SK-N-SH treated with all-trans-retinoic acid at 6 μM for 48 hours (cell line): ENCODE results near the gene GNAT2.

Source experiments
- ATAC-seq: fragments of 200-7000 bp; cut with Tn5 transposase; 3 replicates; pipeline ENCODE4 v1.9.1; 2020; ENCODE audit warnings: mild to moderate bottlenecking, moderate library complexity
- ARNTL ChIP-seq: fragments of 450-650 bp; formaldehyde crosslinking; IDR thresholded peaks from 2 replicates; pipeline ENCODE4 v1.5.0; 2020; ENCODE audit warnings: low read depth, mild to moderate bottlenecking, moderate library complexity, borderline replicate concordance
- BACH2 ChIP-seq: fragments of 250-450 bp; sonication (Bioruptor Pico); IDR thresholded peaks from 2 replicates; pipeline ENCODE4 v1.9.0; 2021; ENCODE audit warnings: mild to moderate bottlenecking, borderline replicate concordance
- CSDC2 ChIP-seq: fragments of 250-450 bp; sonication (Bioruptor Pico); IDR thresholded peaks from 2 replicates; pipeline ENCODE4 v1.5.0; 2020; ENCODE audit warnings: mild to moderate bottlenecking, moderate library complexity
- GLIS3 ChIP-seq: fragments of 250-450 bp; sonication (Bioruptor Pico); IDR thresholded peaks from 2 replicates; pipeline ENCODE4 v1.5.0; 2020; ENCODE audit warnings: mild to moderate bottlenecking, moderate library complexity
- ISL1 ChIP-seq: fragments of 250-450 bp; sonication (Bioruptor Pico); IDR thresholded peaks from 2 replicates; pipeline ENCODE4 v2.1.2; 2022; ENCODE audit warnings: mild to moderate bottlenecking, moderate library complexity
- OSR1 ChIP-seq: fragments of 250-450 bp; sonication (Bioruptor Pico); IDR thresholded peaks from 2 replicates; pipeline ENCODE4 v1.8.0; 2022; ENCODE audit warnings: moderate library complexity, mild to moderate bottlenecking, inconsistent platforms
- PPARA ChIP-seq: fragments of 250-450 bp; sonication (Bioruptor Pico); IDR thresholded peaks from 2 replicates; pipeline ENCODE4 v1.5.0; 2020; ENCODE audit warnings: mild to moderate bottlenecking, borderline replicate concordance
- RARB ChIP-seq: fragments of 250-450 bp; sonication (Bioruptor Pico); IDR thresholded peaks from 2 replicates; pipeline ENCODE4 v1.8.0; 2021; ENCODE audit warnings: mild to moderate bottlenecking, moderate library complexity
- SNAI2 ChIP-seq: fragments of 250-450 bp; sonication (Bioruptor Pico); IDR thresholded peaks from 2 replicates; pipeline ENCODE4 v1.5.0; 2020; ENCODE audit warnings: mild to moderate bottlenecking, moderate library complexity
- TCF4 ChIP-seq: fragments of 250-450 bp; sonication (Bioruptor Pico); IDR thresholded peaks from 2 replicates; pipeline ENCODE4 v1.8.0; 2021; ENCODE audit warnings: mild to moderate bottlenecking, moderate library complexity, borderline replicate concordance
- TOX ChIP-seq: fragments of 250-450 bp; sonication (Bioruptor Pico); IDR thresholded peaks from 2 replicates; pipeline ENCODE4 v1.8.0; 2021; ENCODE audit warnings: mild to moderate bottlenecking, moderate library complexity, borderline replicate concordance
- ZC3H10 ChIP-seq: fragments of 250-450 bp; sonication (Bioruptor Pico); IDR thresholded peaks from 2 replicates; pipeline ENCODE4 v1.5.1; 2021; ENCODE audit warnings: mild to moderate bottlenecking, moderate library complexity
- ZFP3 ChIP-seq: fragments of 250-450 bp; sonication (Bioruptor Pico); IDR thresholded peaks from 2 replicates; pipeline ENCODE4 v1.5.0; 2020; ENCODE audit warnings: mild to moderate bottlenecking, moderate library complexity
- ZFP30 ChIP-seq: fragments of 450-650 bp; formaldehyde crosslinking; IDR thresholded peaks from 2 replicates; pipeline ENCODE4 v1.5.0; 2022; ENCODE audit warnings: mild to moderate bottlenecking, moderate library complexity
- ZNF565 ChIP-seq: fragments of 450-650 bp; formaldehyde crosslinking; conservative IDR thresholded peaks from 2 replicates; pipeline ENCODE4 v1.5.0; 2020; ENCODE audit warnings: low read depth, mild to moderate bottlenecking, moderate library complexity
- ZNF70 ChIP-seq: fragments of 450-650 bp; formaldehyde crosslinking; IDR thresholded peaks from 2 replicates; pipeline ENCODE4 v1.5.0; 2020; ENCODE audit warnings: mild to moderate bottlenecking, moderate library complexity
- ZNF8 ChIP-seq: fragments of 450-650 bp; formaldehyde crosslinking; IDR thresholded peaks from 2 replicates; pipeline ENCODE4 v1.5.0; 2020; ENCODE audit warnings: mild to moderate bottlenecking, moderate library complexity
- TF ChIP-seq, protein P1 (sequence below): fragments of 250-450 bp; sonication (Bioruptor Pico); IDR thresholded peaks from 2 replicates; pipeline ENCODE4 v1.5.0; 2020; ENCODE audit warnings: mild to moderate bottlenecking, moderate library complexity
- TF ChIP-seq, protein P2 (sequence below): fragments of 250-450 bp; sonication (Bioruptor Pico); IDR thresholded peaks from 2 replicates; pipeline ENCODE4 v1.8.0; 2020; ENCODE audit warnings: mild to moderate bottlenecking, moderate library complexity, borderline replicate concordance
- TF ChIP-seq, protein P3 (sequence below): fragments of 250-450 bp; sonication (Bioruptor Pico); IDR thresholded peaks from 2 replicates; pipeline ENCODE4 v1.5.1; 2020; ENCODE audit warnings: low read depth, mild to moderate bottlenecking, moderate library complexity
- TF ChIP-seq, protein P4 (sequence below): fragments of 250-450 bp; sonication (Bioruptor Pico); IDR thresholded peaks from 2 replicates; pipeline ENCODE4 v1.8.0; 2021; ENCODE audit warnings: low read depth, mild to moderate bottlenecking, moderate library complexity, borderline replicate concordance
- TF ChIP-seq, protein P5 (sequence below): fragments of 250-450 bp; sonication (Bioruptor Pico); IDR thresholded peaks from 2 replicates; pipeline ENCODE4 v1.5.1; 2021; ENCODE audit warnings: mild to moderate bottlenecking, moderate library complexity

Gene GNAT2

DNA sequence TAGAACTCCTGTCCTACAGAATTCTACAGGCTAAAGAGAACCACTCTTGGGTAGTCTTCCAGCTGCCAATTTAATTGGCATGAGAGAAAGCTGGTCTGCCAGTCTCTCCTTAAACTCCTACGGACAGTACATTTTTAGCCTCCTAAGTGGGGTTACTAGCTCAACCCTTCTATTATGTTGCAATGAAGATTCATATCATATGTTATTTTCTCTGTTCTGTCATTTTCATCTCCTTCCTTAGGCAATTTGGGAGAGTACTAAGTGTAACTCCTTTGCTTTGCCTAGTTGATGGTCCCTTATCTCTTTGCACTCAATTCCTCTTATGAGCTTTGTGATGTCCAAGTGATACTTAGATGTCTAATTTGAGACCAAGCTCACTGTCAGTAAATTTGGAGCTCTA, 14.0 kb downstream of the GNAT2 start:
- TF ChIP-seq, protein P1, sequence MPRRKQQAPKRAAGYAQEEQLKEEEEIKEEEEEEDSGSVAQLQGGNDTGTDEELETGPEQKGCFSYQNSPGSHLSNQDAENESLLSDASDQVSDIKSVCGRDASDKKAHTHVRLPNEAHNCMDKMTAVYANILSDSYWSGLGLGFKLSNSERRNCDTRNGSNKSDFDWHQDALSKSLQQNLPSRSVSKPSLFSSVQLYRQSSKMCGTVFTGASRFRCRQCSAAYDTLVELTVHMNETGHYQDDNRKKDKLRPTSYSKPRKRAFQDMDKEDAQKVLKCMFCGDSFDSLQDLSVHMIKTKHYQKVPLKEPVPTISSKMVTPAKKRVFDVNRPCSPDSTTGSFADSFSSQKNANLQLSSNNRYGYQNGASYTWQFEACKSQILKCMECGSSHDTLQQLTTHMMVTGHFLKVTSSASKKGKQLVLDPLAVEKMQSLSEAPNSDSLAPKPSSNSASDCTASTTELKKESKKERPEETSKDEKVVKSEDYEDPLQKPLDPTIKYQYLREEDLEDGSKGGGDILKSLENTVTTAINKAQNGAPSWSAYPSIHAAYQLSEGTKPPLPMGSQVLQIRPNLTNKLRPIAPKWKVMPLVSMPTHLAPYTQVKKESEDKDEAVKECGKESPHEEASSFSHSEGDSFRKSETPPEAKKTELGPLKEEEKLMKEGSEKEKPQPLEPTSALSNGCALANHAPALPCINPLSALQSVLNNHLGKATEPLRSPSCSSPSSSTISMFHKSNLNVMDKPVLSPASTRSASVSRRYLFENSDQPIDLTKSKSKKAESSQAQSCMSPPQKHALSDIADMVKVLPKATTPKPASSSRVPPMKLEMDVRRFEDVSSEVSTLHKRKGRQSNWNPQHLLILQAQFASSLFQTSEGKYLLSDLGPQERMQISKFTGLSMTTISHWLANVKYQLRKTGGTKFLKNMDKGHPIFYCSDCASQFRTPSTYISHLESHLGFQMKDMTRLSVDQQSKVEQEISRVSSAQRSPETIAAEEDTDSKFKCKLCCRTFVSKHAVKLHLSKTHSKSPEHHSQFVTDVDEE = no peak
- TF ChIP-seq ARNTL (CRISPR knock-in tag) (no peak), PPARA (no peak), RARB (CRISPR knock-in tag) (no peak), TCF4 (CRISPR knock-in tag) (no peak), GLIS3 (CRISPR knock-in tag) (no peak), ZNF565 (CRISPR knock-in tag) (no peak), ZNF8 (no peak), SNAI2 (CRISPR knock-in tag) (no peak), ZC3H10 (no peak), OSR1 (CRISPR knock-in tag) (no peak), ZFP3 (CRISPR knock-in tag) (no peak), TOX (CRISPR knock-in tag) (no peak), ZFP30 (CRISPR knock-in tag) (no peak), ISL1 (CRISPR knock-in tag) (no peak)
- TF ChIP-seq, protein P2, sequence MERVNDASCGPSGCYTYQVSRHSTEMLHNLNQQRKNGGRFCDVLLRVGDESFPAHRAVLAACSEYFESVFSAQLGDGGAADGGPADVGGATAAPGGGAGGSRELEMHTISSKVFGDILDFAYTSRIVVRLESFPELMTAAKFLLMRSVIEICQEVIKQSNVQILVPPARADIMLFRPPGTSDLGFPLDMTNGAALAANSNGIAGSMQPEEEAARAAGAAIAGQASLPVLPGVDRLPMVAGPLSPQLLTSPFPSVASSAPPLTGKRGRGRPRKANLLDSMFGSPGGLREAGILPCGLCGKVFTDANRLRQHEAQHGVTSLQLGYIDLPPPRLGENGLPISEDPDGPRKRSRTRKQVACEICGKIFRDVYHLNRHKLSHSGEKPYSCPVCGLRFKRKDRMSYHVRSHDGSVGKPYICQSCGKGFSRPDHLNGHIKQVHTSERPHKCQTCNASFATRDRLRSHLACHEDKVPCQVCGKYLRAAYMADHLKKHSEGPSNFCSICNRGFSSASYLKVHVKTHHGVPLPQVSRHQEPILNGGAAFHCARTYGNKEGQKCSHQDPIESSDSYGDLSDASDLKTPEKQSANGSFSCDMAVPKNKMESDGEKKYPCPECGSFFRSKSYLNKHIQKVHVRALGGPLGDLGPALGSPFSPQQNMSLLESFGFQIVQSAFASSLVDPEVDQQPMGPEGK (CRISPR knock-in tag) = no peak
- TF ChIP-seq, protein P3, sequence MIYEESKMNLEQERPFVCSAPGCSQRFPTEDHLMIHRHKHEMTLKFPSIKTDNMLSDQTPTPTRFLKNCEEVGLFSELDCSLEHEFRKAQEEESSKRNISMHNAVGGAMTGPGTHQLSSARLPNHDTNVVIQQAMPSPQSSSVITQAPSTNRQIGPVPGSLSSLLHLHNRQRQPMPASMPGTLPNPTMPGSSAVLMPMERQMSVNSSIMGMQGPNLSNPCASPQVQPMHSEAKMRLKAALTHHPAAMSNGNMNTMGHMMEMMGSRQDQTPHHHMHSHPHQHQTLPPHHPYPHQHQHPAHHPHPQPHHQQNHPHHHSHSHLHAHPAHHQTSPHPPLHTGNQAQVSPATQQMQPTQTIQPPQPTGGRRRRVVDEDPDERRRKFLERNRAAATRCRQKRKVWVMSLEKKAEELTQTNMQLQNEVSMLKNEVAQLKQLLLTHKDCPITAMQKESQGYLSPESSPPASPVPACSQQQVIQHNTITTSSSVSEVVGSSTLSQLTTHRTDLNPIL = no peak
- ATAC-seq = no peak

DNA sequence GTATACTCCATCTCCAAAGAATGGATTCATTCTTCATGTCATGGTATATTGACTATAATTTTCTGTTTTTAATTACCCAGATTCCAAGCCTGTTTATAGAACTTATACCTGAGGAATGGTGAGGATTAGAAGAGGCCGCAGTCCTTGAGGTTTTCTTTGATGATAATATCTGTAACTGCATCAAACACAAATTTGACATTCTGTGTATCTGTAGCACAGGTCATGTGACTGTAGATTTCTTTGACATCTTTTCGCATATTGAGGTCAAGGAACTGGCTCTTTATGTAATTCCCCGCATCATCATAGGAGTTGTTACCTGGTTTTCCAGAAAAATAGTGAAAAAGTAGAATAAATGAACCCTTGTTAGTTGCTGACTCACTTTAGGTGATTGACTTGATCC, 16.2 kb downstream of the GNAT2 start:
- no peak for ATAC-seq
- TF ChIP-seq, protein P4, sequence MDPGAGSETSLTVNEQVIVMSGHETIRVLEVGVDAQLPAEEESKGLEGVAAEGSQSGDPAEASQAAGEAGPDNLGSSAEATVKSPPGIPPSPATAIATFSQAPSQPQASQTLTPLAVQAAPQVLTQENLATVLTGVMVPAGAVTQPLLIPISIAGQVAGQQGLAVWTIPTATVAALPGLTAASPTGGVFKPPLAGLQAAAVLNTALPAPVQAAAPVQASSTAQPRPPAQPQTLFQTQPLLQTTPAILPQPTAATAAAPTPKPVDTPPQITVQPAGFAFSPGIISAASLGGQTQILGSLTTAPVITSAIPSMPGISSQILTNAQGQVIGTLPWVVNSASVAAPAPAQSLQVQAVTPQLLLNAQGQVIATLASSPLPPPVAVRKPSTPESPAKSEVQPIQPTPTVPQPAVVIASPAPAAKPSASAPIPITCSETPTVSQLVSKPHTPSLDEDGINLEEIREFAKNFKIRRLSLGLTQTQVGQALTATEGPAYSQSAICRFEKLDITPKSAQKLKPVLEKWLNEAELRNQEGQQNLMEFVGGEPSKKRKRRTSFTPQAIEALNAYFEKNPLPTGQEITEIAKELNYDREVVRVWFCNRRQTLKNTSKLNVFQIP (CRISPR knock-in tag) = no peak
- TF ChIP-seq RARB (CRISPR knock-in tag) (no peak), ZFP3 (CRISPR knock-in tag) (no peak), OSR1 (CRISPR knock-in tag) (no peak), ZNF8 (no peak), ZFP30 (CRISPR knock-in tag) (no peak), ZC3H10 (no peak), CSDC2 (no peak), ISL1 (CRISPR knock-in tag) (no peak), TCF4 (CRISPR knock-in tag) (no peak), ZNF565 (CRISPR knock-in tag) (no peak)
- TF ChIP-seq, protein P3 = no peak

DNA sequence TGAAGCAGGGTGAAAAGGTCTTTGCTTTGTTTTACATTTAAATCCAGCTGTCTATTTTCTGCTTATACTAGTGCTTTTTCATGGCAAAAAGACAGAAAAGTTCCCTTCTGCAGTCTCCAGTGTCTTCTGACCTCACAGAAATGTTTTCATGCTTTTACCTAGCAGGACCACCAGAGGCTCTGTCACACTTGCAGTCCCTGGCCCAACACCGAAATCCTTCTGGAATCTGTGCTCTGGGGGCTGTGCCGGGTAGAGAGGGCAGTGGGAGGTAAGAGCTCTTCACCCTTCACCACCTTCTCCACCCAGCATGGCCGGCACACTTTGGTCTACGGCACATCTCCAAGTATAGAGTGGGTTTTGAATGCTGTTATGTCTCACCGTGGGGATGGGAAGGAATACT, 20.8 kb downstream of the GNAT2 start:
- ATAC-seq = no peak
- TF ChIP-seq RARB (CRISPR knock-in tag) (no peak), TCF4 (CRISPR knock-in tag) (no peak), ZNF70 (no peak), GLIS3 (CRISPR knock-in tag) (no peak), ZFP30 (CRISPR knock-in tag) (no peak), ARNTL (CRISPR knock-in tag) (no peak), BACH2 (CRISPR knock-in tag) (no peak), OSR1 (CRISPR knock-in tag) (no peak), TOX (CRISPR knock-in tag) (no peak)
- TF ChIP-seq, protein P4 (CRISPR knock-in tag) = no peak
- TF ChIP-seq, protein P1 = no peak
- TF ChIP-seq, protein P5, sequence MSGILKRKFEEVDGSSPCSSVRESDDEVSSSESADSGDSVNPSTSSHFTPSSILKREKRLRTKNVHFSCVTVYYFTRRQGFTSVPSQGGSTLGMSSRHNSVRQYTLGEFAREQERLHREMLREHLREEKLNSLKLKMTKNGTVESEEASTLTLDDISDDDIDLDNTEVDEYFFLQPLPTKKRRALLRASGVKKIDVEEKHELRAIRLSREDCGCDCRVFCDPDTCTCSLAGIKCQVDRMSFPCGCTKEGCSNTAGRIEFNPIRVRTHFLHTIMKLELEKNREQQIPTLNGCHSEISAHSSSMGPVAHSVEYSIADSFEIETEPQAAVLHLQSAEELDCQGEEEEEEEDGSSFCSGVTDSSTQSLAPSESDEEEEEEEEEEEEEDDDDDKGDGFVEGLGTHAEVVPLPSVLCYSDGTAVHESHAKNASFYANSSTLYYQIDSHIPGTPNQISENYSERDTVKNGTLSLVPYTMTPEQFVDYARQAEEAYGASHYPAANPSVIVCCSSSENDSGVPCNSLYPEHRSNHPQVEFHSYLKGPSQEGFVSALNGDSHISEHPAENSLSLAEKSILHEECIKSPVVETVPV (CRISPR knock-in tag) = no peak
- TF ChIP-seq, all 23 proteins: peak for 0
